ENCODE measurements around the gene MYH10. TPM values are rescaled to one million over a fixed set of nuclear protein-coding genes. Genes with fewer than 3 reads are reported as not detected.
"Not testable (repeated sequence)": the region's sequence is repeated elsewhere in the genome, so short reads cannot be mapped to it uniquely, and the experiment has no call there.

Gene MYH10
- total and polyA plus RNA-seq, 9 donors = 30.4 to 117 (median 75.5) TPM

- intact Hi-C loops (cut with DNase I) = no loop called here
- Histone ChIP-seq H3K27me3 (no peaks in the 10 kb centered on the region), H3K4me1 (ENCODE audit: insufficient read depth) (no peaks in the 10 kb centered on the region), H3K9me3 (no peaks in the 10 kb centered on the region), H3K4me3 (no peak overlapping the region), H3K27ac (no peak overlapping the region), H3K36me3 (no peaks in the 10 kb centered on the region)
- WGBS, 3 donors = 75 to 81% (median 81%) methylated on average over 8 of the region's 8 CpGs
- no peak for DNase-seq
- TF ChIP-seq, protein P1, sequence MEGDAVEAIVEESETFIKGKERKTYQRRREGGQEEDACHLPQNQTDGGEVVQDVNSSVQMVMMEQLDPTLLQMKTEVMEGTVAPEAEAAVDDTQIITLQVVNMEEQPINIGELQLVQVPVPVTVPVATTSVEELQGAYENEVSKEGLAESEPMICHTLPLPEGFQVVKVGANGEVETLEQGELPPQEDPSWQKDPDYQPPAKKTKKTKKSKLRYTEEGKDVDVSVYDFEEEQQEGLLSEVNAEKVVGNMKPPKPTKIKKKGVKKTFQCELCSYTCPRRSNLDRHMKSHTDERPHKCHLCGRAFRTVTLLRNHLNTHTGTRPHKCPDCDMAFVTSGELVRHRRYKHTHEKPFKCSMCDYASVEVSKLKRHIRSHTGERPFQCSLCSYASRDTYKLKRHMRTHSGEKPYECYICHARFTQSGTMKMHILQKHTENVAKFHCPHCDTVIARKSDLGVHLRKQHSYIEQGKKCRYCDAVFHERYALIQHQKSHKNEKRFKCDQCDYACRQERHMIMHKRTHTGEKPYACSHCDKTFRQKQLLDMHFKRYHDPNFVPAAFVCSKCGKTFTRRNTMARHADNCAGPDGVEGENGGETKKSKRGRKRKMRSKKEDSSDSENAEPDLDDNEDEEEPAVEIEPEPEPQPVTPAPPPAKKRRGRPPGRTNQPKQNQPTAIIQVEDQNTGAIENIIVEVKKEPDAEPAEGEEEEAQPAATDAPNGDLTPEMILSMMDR (IDR thresholded peaks at IDR 0.05) = no peak
- TF ChIP-seq POLR2A (IDR thresholded peaks at IDR 0.05) (no peak), EP300 (IDR thresholded peaks at IDR 0.05) (no peak)
Measured at GRCh38 chr17:8542599-8543502, 87.7 kb downstream of the MYH10 start.

- H3K9me3 ChIP-seq; H3K27ac ChIP-seq; H3K36me3 ChIP-seq; intact Hi-C loops (cut with DNase I); H3K4me3 ChIP-seq; H3K4me1 ChIP-seq (ENCODE audit: insufficient read depth); DNase-seq; H3K27me3 ChIP-seq: not testable (repeated sequence)
- WGBS, 3 donors = 97% methylated on average over 7 of the region's 7 CpGs
Measured at GRCh38 chr17:8539976-8540375, 90.5 kb downstream of the MYH10 start.

DNA sequence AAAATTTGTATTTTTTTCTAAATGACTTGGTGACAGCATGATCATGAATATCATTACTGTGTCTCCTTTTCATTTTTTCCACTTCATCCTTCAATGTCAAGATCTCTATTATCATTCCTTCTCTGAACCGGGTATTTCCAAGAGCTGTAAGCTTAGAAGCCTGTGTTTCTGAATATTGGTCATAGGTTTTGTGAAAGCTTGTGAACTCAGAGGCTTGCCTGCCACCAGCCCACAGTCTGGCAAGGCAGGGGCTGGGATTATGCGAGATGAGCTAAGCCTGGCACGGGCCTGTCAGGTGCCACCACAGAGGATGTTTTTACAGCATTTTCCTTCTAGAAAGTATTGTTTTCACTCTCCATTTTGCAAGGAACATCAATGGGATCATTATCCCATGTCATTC, 92.8 kb downstream of the MYH10 start:
- no peaks in the 10 kb centered on the region for H3K4me1 ChIP-seq (ENCODE audit: insufficient read depth)
- DNase-seq = no peak
- H3K27me3 ChIP-seq = no peaks in the 10 kb centered on the region
- H3K27ac ChIP-seq = no peak overlapping the region
- H3K9me3 ChIP-seq = no peaks in the 10 kb centered on the region
- TF ChIP-seq, protein P1 (IDR thresholded peaks at IDR 0.05) = no peak
- TF ChIP-seq EP300 (IDR thresholded peaks at IDR 0.05) (no peak), POLR2A (IDR thresholded peaks at IDR 0.05) (no peak)
- WGBS, 3 donors = 72 to 86% (median 77%) methylated on average over 3 of the region's 3 CpGs
- no peaks in the 10 kb centered on the region for H3K36me3 ChIP-seq
- H3K4me3 ChIP-seq = no peak overlapping the region
- intact Hi-C loops (cut with DNase I) = no loop called here

GRCh38 chr17:8534498-8535188, 95.9 kb downstream of the MYH10 start:
- TF ChIP-seq, protein P1 (IDR thresholded peaks at IDR 0.05) = no peak
- no peak for TF ChIP-seq POLR2A (IDR thresholded peaks at IDR 0.05)
- no peak for TF ChIP-seq EP300 (IDR thresholded peaks at IDR 0.05)
- intact Hi-C loops (cut with DNase I) = no loop called here
- H3K36me3 ChIP-seq = no peaks in the 10 kb centered on the region
- no peak overlapping the region for H3K27ac ChIP-seq
- 93 to 96% (median 94%) methylated on average over 9 of the region's 9 CpGs for WGBS, 3 donors
- no peak for DNase-seq
- H3K27me3 ChIP-seq = no peaks in the 10 kb centered on the region
- H3K4me1 ChIP-seq (ENCODE audit: insufficient read depth) = no peaks in the 10 kb centered on the region
- H3K4me3 ChIP-seq = no peak overlapping the region
- H3K9me3 ChIP-seq = no peaks in the 10 kb centered on the region

DNA sequence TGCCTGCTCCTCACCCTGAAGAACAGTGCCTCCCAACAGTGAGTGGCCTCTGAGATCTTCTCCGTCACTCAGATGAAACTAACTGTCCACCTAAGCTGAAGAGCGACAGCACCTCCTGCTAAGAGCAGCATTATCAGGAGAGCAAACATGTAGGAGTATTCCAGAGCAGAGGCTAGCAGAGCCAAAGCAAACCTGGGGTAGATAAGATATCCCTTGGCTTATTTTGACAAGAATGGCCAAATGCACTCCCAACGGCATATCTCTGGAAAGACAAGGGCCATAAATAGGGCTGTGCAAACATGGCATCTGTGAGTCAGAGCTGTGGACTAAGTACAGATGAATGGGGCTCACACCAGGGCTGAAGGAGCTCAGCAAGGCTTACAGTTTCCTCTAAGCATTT, 98.5 kb downstream of the MYH10 start:
- WGBS, 3 donors = 61 to 67% (median 63%) methylated on average over 3 of the region's 3 CpGs
- no peak overlapping the region for H3K27ac ChIP-seq
- no peaks in the 10 kb centered on the region for H3K4me1 ChIP-seq (ENCODE audit: insufficient read depth)
- H3K27me3 ChIP-seq = no peaks in the 10 kb centered on the region
- intact Hi-C loops (cut with DNase I) = no loop called here
- no peak for DNase-seq
- no peaks in the 10 kb centered on the region for H3K36me3 ChIP-seq
- H3K4me3 ChIP-seq = no peak overlapping the region
- no peak for TF ChIP-seq POLR2A (IDR thresholded peaks at IDR 0.05)
- TF ChIP-seq, protein P1 (IDR thresholded peaks at IDR 0.05) = no peak
- TF ChIP-seq EP300 (IDR thresholded peaks at IDR 0.05) = no peak
- H3K9me3 ChIP-seq = no peaks in the 10 kb centered on the region

Measured in ovary (tissue), 9 donors.